ENCODE results near the gene PLCD3. TPM values are rescaled to one million over a fixed set of nuclear protein-coding genes. Genes with fewer than 3 reads are reported as not detected.

The PLCD3 gene
- total RNA-seq, 1 donor from 2014 or later = 34.2 TPM

DNA sequence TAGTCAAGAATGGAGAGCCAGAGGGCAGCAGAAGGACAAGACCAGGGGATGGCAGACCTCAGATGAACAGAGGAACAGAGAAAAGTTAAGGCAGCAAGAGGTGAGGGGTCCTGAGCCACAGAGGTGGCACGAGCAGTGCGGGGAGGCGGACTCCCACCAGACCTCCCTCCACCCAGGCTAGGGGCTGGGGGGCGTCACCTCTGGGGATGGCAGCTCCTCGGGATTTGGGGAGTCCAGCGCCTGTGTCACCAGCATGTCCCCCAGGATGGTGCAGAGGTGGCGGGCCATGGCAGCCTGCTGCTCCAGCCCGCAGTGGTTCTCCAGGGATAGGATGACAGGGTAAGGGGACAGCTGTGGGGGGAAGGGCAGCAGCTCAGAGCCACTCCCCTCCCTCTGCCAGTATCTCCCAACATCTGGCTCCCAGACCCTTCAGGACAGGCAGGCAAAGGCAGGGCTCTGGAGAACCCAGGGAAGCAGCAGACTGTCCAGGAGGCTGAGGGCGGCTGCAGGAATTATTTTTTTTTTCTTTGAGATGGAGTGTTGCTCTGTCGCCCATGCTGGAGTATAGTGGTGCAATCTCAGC lies 15.8 kb downstream of the PLCD3 start:
- no peak for ATAC-seq

GRCh38 chr17:45115871-45116270 lies 16.4 kb downstream of the PLCD3 start:
- no peak for ATAC-seq

DNA sequence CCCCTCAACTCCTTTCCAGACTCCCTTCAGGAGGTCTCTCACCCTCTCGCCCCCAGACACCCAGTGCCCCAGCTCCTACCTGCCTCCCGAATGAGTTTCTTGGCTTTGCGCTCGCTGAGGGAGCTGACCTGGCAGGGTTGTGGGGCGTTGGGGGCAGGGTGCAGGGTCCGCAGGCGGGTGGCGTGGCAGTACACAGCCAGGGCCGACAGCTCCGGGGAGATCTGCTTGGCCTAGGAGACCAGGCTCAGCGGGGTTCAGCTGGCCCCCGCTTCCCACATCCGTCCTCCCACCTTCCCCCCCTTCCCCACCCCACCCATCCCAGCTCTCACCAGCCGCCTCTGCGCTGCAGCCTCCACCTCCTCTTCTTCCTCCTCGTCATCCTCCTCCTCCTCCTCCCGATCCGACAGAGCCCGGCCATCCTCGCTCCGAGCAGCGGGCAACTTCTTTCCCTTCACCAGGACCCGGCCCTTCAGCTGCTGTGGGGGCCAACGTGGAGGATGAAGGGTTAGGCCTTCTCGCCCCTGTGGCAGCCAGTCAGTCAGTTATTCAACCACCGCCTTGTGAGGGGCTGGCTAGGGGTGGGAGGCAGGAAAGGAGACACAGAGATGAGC lies 17.2 kb downstream of the PLCD3 start:
- ATAC-seq = no peak

- ATAC-seq = no peak
Measured at GRCh38 chr17:45114117-45114932, 18.0 kb downstream of the PLCD3 start.

GRCh38 chr17:45113424-45113754 lies 18.9 kb downstream of the PLCD3 start:
- ATAC-seq = no peak

GRCh38 chr17:45112559-45113423 lies 19.5 kb downstream of the PLCD3 start:
- ATAC-seq = no peak

GRCh38 chr17:45111850-45112249 lies 20.5 kb downstream of the PLCD3 start:
- no peak for ATAC-seq

- ATAC-seq = no peak
Measured at GRCh38 chr17:45110676-45111611, 21.4 kb downstream of the PLCD3 start.

DNA sequence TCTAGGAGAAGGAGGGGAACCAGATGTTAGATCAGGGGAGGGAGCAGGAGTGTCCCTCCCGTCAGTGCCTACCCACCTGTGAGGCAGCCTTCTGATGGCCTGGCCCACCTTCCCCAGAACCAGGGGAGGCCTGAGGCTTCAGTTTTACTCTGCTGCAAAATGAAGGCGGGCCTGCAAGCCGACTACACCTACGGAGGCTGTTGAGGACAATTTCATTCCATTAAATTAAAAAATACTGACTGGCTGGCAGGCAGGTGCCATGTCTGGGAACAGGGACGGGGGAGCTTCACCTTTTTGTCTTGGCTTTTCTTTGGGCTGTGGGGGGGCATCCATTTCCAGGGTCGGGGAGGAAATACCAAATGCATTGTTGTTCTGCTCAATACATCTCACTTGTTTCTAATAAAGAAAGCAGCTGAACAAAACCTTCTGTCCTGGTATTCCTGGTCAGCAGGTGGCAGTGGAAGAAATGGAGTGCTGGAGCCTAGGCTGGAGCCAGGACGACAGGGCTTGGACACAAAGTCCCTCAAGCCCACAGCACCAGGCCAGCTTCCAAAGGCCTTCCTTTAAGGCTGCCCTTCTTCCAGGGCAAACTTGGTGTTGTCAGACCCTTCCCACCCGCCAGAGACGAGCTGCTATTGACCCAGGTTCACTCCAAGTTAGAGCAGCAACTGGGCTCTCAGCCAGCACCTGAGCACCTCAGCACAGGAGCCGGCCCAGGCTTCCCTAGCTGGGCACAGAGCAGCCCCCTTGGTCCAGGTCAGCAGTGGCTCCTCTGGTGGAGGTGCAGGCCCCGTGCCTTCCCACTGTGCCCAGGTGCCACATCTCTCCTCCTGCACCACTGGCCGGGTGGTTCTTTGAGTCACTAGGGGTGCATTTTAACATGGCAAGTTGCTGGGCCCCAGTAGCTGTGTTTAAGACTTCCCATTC lies 23.5 kb downstream of the PLCD3 start:
- no peak for ATAC-seq

DNA sequence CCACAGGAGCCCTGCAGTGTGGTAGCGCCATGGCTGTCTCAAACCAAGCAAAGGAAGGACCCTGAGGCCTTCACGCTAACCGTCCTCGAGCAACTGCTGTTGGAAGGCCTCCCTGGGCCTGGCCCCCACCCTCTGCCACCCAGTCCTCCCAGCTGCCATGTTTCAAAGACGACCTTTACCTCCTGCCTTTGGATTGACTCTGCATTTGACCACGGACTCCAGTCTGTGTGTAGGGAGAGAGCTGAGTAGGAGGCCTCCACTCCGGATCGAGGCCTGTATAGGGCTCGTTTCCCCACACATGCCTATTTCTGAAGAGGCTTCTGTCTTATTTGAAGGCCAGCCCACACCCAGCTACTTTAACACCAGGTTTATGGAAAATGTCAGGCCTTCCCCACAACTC lies 24.3 kb downstream of the PLCD3 start:
- no peak for ATAC-seq

GRCh38 chr17:45107293-45108010 lies 24.9 kb downstream of the PLCD3 start:
- no peak for ATAC-seq

- no peak for ATAC-seq
Measured at GRCh38 chr17:45106582-45106981, 25.7 kb downstream of the PLCD3 start.

DNA sequence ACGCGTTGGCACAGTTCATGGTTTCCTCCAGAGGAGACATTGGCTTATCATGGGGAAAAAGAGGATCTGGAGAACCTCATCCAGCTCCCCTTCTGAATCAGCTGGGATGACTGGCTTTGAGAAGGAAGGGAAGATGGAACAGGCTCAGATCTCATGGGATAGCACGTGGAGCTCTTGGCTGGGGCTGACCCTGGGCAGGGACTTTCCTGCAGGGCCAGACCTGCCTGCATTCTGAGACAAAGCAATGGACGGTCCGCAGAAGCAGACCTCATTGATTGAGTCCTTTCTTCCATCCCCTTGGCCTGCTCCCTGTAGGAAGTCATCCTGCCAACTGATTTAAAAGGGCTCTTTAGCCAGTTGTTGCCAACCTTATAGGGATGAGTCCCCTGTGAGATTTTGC lies 26.2 kb downstream of the PLCD3 start:
- ATAC-seq = no peak

DNA sequence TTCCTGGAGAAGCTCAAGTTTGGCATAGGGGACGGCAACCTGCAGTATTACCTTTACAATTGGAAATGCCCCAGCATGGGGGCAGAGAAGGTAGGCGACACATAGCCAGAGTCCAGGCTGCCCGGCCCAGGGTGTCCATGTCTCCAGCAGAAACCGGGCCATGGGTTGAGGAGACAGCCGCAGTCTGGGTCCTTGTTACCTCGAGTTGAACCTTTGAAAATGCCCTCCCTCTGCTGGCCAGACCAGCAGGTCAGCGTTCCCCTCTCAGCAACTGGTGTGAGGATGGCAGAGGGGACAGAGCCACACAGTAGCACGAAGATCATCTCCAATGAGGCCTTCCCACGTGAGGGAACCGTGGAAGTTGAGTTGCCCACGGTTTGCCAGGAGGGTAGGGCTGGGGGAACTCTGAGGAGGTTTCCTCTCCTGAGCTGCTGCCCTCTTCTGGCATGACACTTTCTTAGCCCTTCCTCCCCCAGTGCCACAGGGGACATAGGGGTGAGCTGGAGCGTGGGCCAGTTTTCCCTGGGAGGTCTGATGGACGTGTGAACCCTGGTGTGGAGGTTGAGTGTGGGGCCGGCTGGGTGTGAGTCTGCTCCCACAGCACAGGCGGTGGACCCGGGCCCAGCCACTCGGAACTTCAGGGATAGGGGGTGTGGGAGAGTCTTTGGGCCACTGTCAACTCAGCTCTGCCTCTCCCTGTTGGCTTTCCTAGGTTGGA lies 27.2 kb downstream of the PLCD3 start:
- ATAC-seq = no peak

- ATAC-seq = no peak
Measured at GRCh38 chr17:45104497-45104896, 27.8 kb downstream of the PLCD3 start.

GRCh38 chr17:45104029-45104428 lies 28.3 kb downstream of the PLCD3 start:
- no peak for ATAC-seq

GRCh38 chr17:45103269-45103795 lies 29.0 kb downstream of the PLCD3 start:
- no peak for ATAC-seq

DNA sequence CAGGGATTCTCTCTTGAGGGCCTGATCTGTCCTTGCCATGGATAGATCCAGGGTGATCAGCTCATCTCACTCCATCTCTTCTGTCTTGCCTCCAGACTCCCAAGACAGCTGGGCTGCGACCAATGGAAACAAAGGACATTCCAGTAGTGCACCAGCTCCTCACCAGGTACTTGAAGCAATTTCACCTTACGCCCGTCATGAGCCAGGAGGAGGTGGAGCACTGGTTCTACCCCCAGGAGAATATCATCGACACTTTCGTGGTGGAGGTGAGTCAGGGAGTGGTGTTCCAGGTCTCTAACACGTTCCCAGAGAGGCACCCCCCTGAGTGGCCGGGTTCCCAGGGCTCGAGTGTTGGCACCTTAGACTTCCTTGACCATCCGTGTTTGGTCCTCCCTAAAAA lies 29.5 kb downstream of the PLCD3 start:
- no peak for ATAC-seq
